ENCODE measurements around the gene OSBPL2.

Gene OSBPL2

GRCh38 chr20:62195075-62195405 lies 43.3 kb upstream of the OSBPL2 start:
- no peak for DNase-seq (ENCODE audit: low read depth, low spot score)
- no peak for TF ChIP-seq CTCF (IDR thresholded peaks at IDR 0.05; ENCODE audit: low read depth, low read length)
- no peak overlapping the region for H3K4me3 ChIP-seq (ENCODE audit: low read depth, low read length)
- in situ Hi-C loops (cut with HindIII; ENCODE audit: low sequenced_read_pairs) = no loop called here

GRCh38 chr20:62195736-62196135 lies 42.6 kb upstream of the OSBPL2 start:
- DNase-seq (ENCODE audit: low read depth, low spot score) = no peak
- in situ Hi-C loops (cut with HindIII; ENCODE audit: low sequenced_read_pairs) = no loop called here
- no peak overlapping the region for H3K4me3 ChIP-seq (ENCODE audit: low read depth, low read length)
- no peak for TF ChIP-seq CTCF (IDR thresholded peaks at IDR 0.05; ENCODE audit: low read depth, low read length)

- TF ChIP-seq CTCF (IDR thresholded peaks at IDR 0.05; ENCODE audit: low read depth, low read length) = no peak
- no peak overlapping the region for H3K4me3 ChIP-seq (ENCODE audit: low read depth, low read length)
- in situ Hi-C loops (cut with HindIII; ENCODE audit: low sequenced_read_pairs) = no loop called here
- no peak for DNase-seq (ENCODE audit: low read depth, low spot score)
These were observed 42.0 kb upstream of the OSBPL2 start for GRCh38 chr20:62196286-62196685.

- TF ChIP-seq CTCF (IDR thresholded peaks at IDR 0.05; ENCODE audit: low read depth, low read length) = no peak
- in situ Hi-C loops (cut with HindIII; ENCODE audit: low sequenced_read_pairs) = no loop called here
These were observed 41.0 kb upstream of the OSBPL2 start for GRCh38 chr20:62197311-62197710.

DNA sequence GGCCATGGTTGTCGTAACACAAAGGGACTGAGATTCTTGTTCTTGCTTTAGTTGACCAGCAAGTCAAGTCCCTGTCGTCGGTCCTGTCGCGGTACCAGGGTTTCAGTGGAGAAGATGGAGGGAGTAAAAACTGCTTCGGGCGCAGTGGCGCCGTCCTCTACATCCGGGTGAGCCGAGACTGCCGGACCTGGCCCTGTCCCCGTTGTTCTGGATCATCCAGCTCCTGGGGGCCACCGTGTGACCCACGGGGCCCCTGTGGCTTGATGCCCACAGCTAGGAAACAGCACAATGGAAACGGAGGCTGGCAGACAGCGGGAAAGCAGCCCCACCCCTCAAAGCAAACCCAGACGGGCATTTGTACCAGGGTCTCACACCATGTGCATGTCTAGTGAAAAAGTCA lies 40.5 kb upstream of the OSBPL2 start:
- no peak overlapping the region for H3K4me3 ChIP-seq (ENCODE audit: low read depth, low read length)
- no peak for TF ChIP-seq CTCF (IDR thresholded peaks at IDR 0.05; ENCODE audit: low read depth, low read length)
- DNase-seq (ENCODE audit: low read depth, low spot score) = no peak
- in situ Hi-C loops (cut with HindIII; ENCODE audit: low sequenced_read_pairs) = no loop called here

More at GRCh38 chr20:62197311-62197710, 41.0 kb upstream of the OSBPL2 start:
- H3K4me3 ChIP-seq (ENCODE audit: low read depth, low read length) = no peak overlapping the region
- DNase-seq (ENCODE audit: low read depth, low spot score) = no peak

GRCh38 chr20:62198496-62198895 lies 39.8 kb upstream of the OSBPL2 start:
- no peak overlapping the region for H3K4me3 ChIP-seq (ENCODE audit: low read depth, low read length)
- DNase-seq (ENCODE audit: low read depth, low spot score) = no peak
- TF ChIP-seq CTCF (IDR thresholded peaks at IDR 0.05; ENCODE audit: low read depth, low read length) = no peak
- in situ Hi-C loops (cut with HindIII; ENCODE audit: low sequenced_read_pairs) = no loop called here

- no peak for DNase-seq (ENCODE audit: low read depth, low spot score)
- TF ChIP-seq CTCF (IDR thresholded peaks at IDR 0.05; ENCODE audit: low read depth, low read length) = no peak
- H3K4me3 ChIP-seq (ENCODE audit: low read depth, low read length) = no peak overlapping the region
- in situ Hi-C loops (cut with HindIII; ENCODE audit: low sequenced_read_pairs) = no loop called here
These were observed 39.4 kb upstream of the OSBPL2 start for GRCh38 chr20:62198931-62199330.

All from astrocyte of the spinal cord (primary cell).